ENCODE measurements around the gene SLC26A9. TPM values are rescaled to one million over a fixed set of nuclear protein-coding genes. Genes with fewer than 3 reads are reported as not detected.

The SLC26A9 gene
- total and polyA plus RNA-seq, 10 of the 15 experiments (the other 5 are each of a cell fraction or from before 2014, with no cell fraction given), result 0.09 to 0.40 (median 0.17) TPM

DNA sequence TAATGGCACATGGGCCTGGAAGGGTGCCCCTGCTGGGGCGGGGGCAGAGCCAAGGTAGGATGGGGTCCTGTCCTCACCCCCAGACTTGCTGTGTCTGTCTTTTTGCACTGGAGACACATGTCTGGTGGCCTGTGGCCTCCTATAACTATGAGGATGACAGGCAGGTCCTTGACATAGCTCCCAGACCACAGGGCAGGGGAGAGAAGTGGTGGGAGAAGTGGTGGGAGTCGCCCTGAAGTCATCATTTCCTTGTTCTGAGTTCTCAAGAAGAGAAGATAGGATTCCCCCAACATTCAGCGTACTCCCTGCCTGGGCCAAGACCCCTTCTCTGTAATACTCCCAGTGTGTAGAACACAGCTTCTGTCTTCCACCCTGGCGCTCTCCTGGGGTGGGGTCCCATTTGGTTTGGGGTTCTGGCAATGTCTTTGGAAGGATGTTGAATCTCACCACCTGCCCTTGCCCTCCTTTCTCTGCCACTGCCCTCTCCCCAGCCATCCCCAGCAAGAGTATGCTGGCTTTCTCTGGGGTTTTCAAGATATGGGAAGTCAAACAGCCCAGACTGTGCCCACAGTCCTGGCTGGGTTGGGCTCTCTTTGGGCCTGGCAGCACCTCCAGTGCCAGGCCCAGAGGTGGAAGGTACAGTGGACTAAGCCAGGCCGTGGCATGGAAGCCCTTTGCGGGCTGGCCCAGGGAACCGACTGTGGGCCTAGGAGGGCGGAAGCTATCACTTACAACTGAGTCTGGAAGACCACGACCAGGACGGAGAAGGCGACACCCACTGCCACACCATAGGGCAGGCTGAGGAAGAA lies 19.4 kb downstream of the SLC26A9 start:
- Histone ChIP-seq H3K4me2 (ENCODE audit: control insufficient read depth, insufficient read depth) (no peak overlapping the region), H2AFZ (ENCODE audit: control insufficient read depth, low read depth, low read length) (no peak overlapping the region), H3K79me2 (ENCODE audit: control insufficient read depth, insufficient read depth, low read length) (no peaks in the 10 kb centered on the region), H3K27ac (ENCODE audit: control insufficient read depth, insufficient read depth) (no peak overlapping the region), H4K20me1 (ENCODE audit: control insufficient read depth, insufficient read depth) (no peaks in the 10 kb centered on the region), H3K9ac (ENCODE audit: control insufficient read depth, insufficient read depth, low read length) (no peak overlapping the region), H3K4me1 (ENCODE audit: control insufficient read depth, insufficient read depth, low read length) (no peaks in the 10 kb centered on the region), H3K4me3 (no peak overlapping the region), H3K36me3 (ENCODE audit: control insufficient read depth in 2 of 2, insufficient read depth in 2 of 2, low read length in 1 of 2) (no peaks in the 10 kb centered on the region), H3K9me3 (replicated peaks; ENCODE audit: control insufficient read depth, insufficient read depth, low read length) (no peaks in the 10 kb centered on the region), H3K27me3 (replicated peaks in 1 of 2; ENCODE audit: control insufficient read depth in 2 of 2, insufficient read depth in 2 of 2, low read length in 1 of 2) (peaks cover 2 to 8% of the 10 kb centered on the region in 2 experiments; a peak in 2 of 4 replicates)
- ATAC-seq (no peak), DNase-seq (ENCODE audit: low read depth, low spot score) (no peak), FAIRE-seq (no peak)
- ChIA-PET SMC1A (ENCODE audit: uncharacterized antibody, unreplicated experiment) (interaction anchor here (0.9 to 1.8 kb wide), 2 partner anchors 53 to 54 kb away, joined by 4 to 9 read pairs; no protein-coding TSS in a partner anchor), POLR2A (no interaction called here), CTCF (interaction anchor here (2.2 kb wide), 1 partner anchor 54 kb away, joined by 11 read pairs; no protein-coding TSS in a partner anchor), RAD21 (ENCODE audit: unreplicated experiment) (no interaction called here)
- in situ Hi-C loops (cut with MboI) (no loop called here), intact Hi-C loops (cut with micrococcal nuclease; ENCODE audit: unreplicated experiment) (no loop called here)
- no TSS peak for BruUV-seq (replicated peaks)
- 49% methylated on average over 11 of the region's 11 CpGs for WGBS (ENCODE audit: insufficient coverage, insufficient replicate concordance, low lambda C conversion rate, missing lambda C conversion rate)
- TF ChIP-seq, protein P1, sequence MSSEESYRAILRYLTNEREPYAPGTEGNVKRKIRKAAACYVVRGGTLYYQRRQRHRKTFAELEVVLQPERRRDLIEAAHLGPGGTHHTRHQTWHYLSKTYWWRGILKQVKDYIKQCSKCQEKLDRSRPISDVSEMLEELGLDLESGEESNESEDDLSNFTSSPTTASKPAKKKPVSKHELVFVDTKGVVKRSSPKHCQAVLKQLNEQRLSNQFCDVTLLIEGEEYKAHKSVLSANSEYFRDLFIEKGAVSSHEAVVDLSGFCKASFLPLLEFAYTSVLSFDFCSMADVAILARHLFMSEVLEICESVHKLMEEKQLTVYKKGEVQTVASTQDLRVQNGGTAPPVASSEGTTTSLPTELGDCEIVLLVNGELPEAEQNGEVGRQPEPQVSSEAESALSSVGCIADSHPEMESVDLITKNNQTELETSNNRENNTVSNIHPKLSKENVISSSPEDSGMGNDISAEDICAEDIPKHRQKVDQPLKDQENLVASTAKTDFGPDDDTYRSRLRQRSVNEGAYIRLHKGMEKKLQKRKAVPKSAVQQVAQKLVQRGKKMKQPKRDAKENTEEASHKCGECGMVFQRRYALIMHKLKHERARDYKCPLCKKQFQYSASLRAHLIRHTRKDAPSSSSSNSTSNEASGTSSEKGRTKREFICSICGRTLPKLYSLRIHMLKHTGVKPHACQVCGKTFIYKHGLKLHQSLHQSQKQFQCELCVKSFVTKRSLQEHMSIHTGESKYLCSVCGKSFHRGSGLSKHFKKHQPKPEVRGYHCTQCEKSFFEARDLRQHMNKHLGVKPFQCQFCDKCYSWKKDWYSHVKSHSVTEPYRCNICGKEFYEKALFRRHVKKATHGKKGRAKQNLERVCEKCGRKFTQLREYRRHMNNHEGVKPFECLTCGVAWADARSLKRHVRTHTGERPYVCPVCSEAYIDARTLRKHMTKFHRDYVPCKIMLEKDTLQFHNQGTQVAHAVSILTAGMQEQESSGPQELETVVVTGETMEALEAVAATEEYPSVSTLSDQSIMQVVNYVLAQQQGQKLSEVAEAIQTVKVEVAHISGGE (CRISPR knock-in tag; IDR thresholded peaks at IDR 0.05), result no peak
- TF ChIP-seq MYB (IDR thresholded peaks at IDR 0.05; ENCODE audit: borderline replicate concordance, low read depth, low read length) (no peak), MTA3 (IDR thresholded peaks at IDR 0.05; ENCODE audit: borderline replicate concordance, low read length) (no peak), DPF2 (IDR thresholded peaks at IDR 0.05) (no peak), RBBP5 (conservative IDR thresholded peaks at IDR 0.05) (no peak), ATF7 (IDR thresholded peaks at IDR 0.05; ENCODE audit: low read depth) (no peak), STAT3 (IDR thresholded peaks at IDR 0.05; ENCODE audit: low read depth, low read length) (no peak), POLR2AphosphoS5 (IDR thresholded peaks at IDR 0.05; ENCODE audit: low read length) (no peak), LARP7 (IDR thresholded peaks at IDR 0.05) (no peak)
